ENCODE data around the gene ARHGAP15. TPM values are rescaled to one million over a fixed set of nuclear protein-coding genes. Genes with fewer than 3 reads are reported as not detected.

Gene ARHGAP15
- polyA plus RNA-seq, 2 of the 4 experiments (the other 2 are of a cell fraction), result 0.34 TPM; not detected in 1

DNA sequence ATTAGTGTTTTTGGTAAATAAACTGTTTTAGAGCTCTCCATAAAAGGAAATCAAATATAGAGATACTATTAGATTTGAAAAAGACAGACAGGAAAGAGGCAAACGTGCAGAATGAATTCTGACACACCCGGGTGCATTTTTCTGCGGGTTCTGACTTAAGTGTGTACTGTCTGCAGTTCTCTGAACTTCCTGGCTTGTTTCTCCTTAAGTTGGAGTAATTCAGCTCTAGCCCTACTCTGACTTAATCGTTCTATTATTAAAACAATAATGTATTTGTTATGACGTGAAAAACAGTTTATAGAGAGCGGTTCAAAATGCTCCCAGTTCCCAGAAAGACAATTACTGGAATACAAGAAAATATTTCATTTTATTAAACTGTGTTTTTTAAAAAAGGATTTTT lies 305.9 kb downstream of the ARHGAP15 start:
- no peak for FAIRE-seq
- ChIA-PET POLR2A (no interaction called here), CTCF (no interaction called here)
- H3K4me2 ChIP-seq, result no peak overlapping the region
- no peaks in the 10 kb centered on the region for H3K9me3 ChIP-seq
- no peaks in the 10 kb centered on the region for H3K4me1 ChIP-seq
- TF ChIP-seq, protein P1, sequence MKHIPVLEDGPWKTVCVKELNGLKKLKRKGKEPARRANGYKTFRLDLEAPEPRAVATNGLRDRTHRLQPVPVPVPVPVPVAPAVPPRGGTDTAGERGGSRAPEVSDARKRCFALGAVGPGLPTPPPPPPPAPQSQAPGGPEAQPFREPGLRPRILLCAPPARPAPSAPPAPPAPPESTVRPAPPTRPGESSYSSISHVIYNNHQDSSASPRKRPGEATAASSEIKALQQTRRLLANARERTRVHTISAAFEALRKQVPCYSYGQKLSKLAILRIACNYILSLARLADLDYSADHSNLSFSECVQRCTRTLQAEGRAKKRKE (CRISPR knock-in tag; IDR thresholded peaks at IDR 0.05; ENCODE audit: low read depth), result no peak
- TF ChIP-seq RFX5 (IDR thresholded peaks at IDR 0.05) (no peak), SREBF2 (IDR thresholded peaks at IDR 0.05) (no peak), MAX (IDR thresholded peaks at IDR 0.05) (no peak), EHF (CRISPR knock-in tag; IDR thresholded peaks at IDR 0.05) (no peak), POLR2A (IDR thresholded peaks at IDR 0.05; ENCODE audit: low read length) (no peak), SMC3 (IDR thresholded peaks at IDR 0.05) (no peak), CBX8 (IDR thresholded peaks at IDR 0.05) (no peak), KDM1A (IDR thresholded peaks at IDR 0.05; ENCODE audit: low read depth) (no peak), JUN (IDR thresholded peaks at IDR 0.05) (no peak), RARB (CRISPR knock-in tag; IDR thresholded peaks at IDR 0.05) (no peak), GATA3 (IDR thresholded peaks at IDR 0.05; ENCODE audit: borderline replicate concordance) (no peak), CTCF (IDR thresholded peaks at IDR 0.05) (no peak), CHD4 (IDR thresholded peaks at IDR 0.05; ENCODE audit: borderline replicate concordance) (no peak), HDAC2 (IDR thresholded peaks at IDR 0.05) (no peak), USF2 (IDR thresholded peaks at IDR 0.05) (no peak), NFE2L2 (conservative IDR thresholded peaks at IDR 0.05; ENCODE audit: low read length) (no peak), POLR2AphosphoS2 (conservative IDR thresholded peaks at IDR 0.05; ENCODE audit: low read length) (no peak), MYC (IDR thresholded peaks at IDR 0.05; ENCODE audit: borderline replicate concordance, low read length) (no peak)
- TF ChIP-seq, protein P2, sequence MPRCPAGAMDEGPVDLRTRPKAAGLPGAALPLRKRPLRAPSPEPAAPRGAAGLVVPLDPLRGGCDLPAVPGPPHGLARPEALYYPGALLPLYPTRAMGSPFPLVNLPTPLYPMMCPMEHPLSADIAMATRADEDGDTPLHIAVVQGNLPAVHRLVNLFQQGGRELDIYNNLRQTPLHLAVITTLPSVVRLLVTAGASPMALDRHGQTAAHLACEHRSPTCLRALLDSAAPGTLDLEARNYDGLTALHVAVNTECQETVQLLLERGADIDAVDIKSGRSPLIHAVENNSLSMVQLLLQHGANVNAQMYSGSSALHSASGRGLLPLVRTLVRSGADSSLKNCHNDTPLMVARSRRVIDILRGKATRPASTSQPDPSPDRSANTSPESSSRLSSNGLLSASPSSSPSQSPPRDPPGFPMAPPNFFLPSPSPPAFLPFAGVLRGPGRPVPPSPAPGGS (IDR thresholded peaks at IDR 0.05), result no peak
- no peak overlapping the region for H3K27ac ChIP-seq
- no peak for DNase-seq (ENCODE audit: low read depth in 1 of 2, low spot score in 1 of 2)
- H3K4me3 ChIP-seq, result no peak overlapping the region
- ATAC-seq, result no peak
- 43% methylated on average over 6 of the region's 6 CpGs for WGBS (ENCODE audit: missing lambda C conversion rate)

DNA sequence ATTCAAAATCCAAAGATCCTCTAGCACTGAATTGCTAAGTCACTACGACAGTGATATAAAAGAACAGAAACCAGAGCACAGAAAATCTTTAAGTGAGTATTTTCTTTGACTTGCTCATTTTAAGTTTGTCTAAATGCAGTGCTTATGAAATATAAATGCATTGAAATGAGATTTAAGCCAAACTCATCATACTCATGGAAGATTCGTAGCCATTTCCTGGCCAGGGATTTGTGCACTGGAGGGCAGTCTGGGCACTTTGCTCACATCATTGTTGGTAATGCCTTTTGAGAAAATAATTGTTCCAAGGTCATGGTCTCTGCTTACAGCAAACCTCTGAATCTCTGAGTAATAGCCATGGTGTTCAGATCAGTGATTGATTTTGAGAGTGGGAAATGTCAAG lies 307.7 kb downstream of the ARHGAP15 start:
- no peak for FAIRE-seq
- POLR2A ChIA-PET, result no interaction called here

More for the DNA sequence above, 307.7 kb downstream of the ARHGAP15 start:
- TF ChIP-seq, protein P3, sequence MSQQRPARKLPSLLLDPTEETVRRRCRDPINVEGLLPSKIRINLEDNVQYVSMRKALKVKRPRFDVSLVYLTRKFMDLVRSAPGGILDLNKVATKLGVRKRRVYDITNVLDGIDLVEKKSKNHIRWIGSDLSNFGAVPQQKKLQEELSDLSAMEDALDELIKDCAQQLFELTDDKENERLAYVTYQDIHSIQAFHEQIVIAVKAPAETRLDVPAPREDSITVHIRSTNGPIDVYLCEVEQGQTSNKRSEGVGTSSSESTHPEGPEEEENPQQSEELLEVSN (IDR thresholded peaks at IDR 0.05; ENCODE audit: borderline replicate concordance, low read depth), result no peak
- TF ChIP-seq CBX2 (IDR thresholded peaks at IDR 0.05; ENCODE audit: borderline replicate concordance, low read depth), result no peak
- TF ChIP-seq KDM1A (IDR thresholded peaks at IDR 0.05; ENCODE audit: low read depth), result no peak
- no peak for TF ChIP-seq CEBPB (IDR thresholded peaks at IDR 0.05)
- no peak for TF ChIP-seq ESRRA (IDR thresholded peaks at IDR 0.05; ENCODE audit: borderline replicate concordance, low read length)
- TF ChIP-seq GATA3 (IDR thresholded peaks at IDR 0.05; ENCODE audit: borderline replicate concordance), result no peak
- TF ChIP-seq CHD4 (IDR thresholded peaks at IDR 0.05; ENCODE audit: borderline replicate concordance), result no peak
- no peak for TF ChIP-seq RCOR1 (IDR thresholded peaks at IDR 0.05; ENCODE audit: low read depth, low read length)
- no peak for TF ChIP-seq MAFK (IDR thresholded peaks at IDR 0.05; ENCODE audit: partially characterized antibody)
- TF ChIP-seq EP300 (IDR thresholded peaks at IDR 0.05), result no peak
- TF ChIP-seq MYC (IDR thresholded peaks at IDR 0.05; ENCODE audit: borderline replicate concordance, low read length), result no peak
- TF ChIP-seq HOXA7 (CRISPR knock-in tag; IDR thresholded peaks at IDR 0.05), result no peak
- TF ChIP-seq NFE2L2 (conservative IDR thresholded peaks at IDR 0.05; ENCODE audit: low read length), result no peak
- TF ChIP-seq USF2 (IDR thresholded peaks at IDR 0.05), result no peak
- no peak for TF ChIP-seq JUNB (IDR thresholded peaks at IDR 0.05)
- TF ChIP-seq NR3C1 (IDR thresholded peaks at IDR 0.05), result no peak
- no peak for TF ChIP-seq PHF8 (IDR thresholded peaks at IDR 0.05; ENCODE audit: borderline replicate concordance, low read depth)
- no peak for TF ChIP-seq JUN (IDR thresholded peaks at IDR 0.05)
- Histone ChIP-seq H3K4me3 (no peak overlapping the region), H3K4me2 (no peak overlapping the region), H3K27ac (no peak overlapping the region), H3K9me3 (no peaks in the 10 kb centered on the region), H3K4me1 (no peaks in the 10 kb centered on the region)
- no peak for DNase-seq (ENCODE audit: low read depth in 1 of 2, low spot score in 1 of 2)
- CTCF ChIA-PET, result no interaction called here
- 35% methylated on average over 2 of the region's 2 CpGs for WGBS (ENCODE audit: missing lambda C conversion rate)
- no peak for ATAC-seq

All from A549 (cell line).